HepG2 (cell line): Measurements from ENCODE around the gene TPM3. TPM values are rescaled to one million over a fixed set of nuclear protein-coding genes. Genes with fewer than 3 reads are reported as not detected.

Experiments used
- ATAC-seq: fragments of 200-7000 bp; cut with Tn5 transposase; 3 replicates; pipeline ENCODE4 v1.9.1; 2020; ENCODE audit warnings: mild to moderate bottlenecking, moderate library complexity
- BruUV-seq: library from RNA; stranded (reverse); fragments of 400-500 nt; replicated peaks from 2 replicates; lab custom pipeline; 2021; lab: Mats Ljungman, UMichigan
- CTCF ChIA-PET: fragments of 300-600 bp; formaldehyde crosslinking; extraction: SDS; loops from one replicate; lab custom pipeline; 2021; ENCODE audit warnings: low total read pairs, inconsistent platforms, low intra/inter-chr PET ratio; lab: Yijun Ruan, JAX
- POLR2A ChIA-PET: fragments of 350-600 bp; sonication (Branson Sonifier 250); formaldehyde crosslinking; loops from one replicate; lab custom pipeline; 2020; ENCODE audit warnings: antibody characterized with exemption, inconsistent platforms; lab: Yijun Ruan, JAX
- DNase-seq: peaks from one replicate; pipeline ENCODE4 v3.0.0-alpha.2; 2015; ENCODE audit warnings: low spot score
- FAIRE-seq: peaks from 3 replicates; lab custom pipeline; 2011; peaks lifted over from hg19 to GRCh38; lab: Jason Lieb, UNC
- H2AFZ ChIP-seq: one replicate; pipeline ENCODE4 v1.6.1; 2011; ENCODE audit warnings: low read length, inconsistent platforms
- H3K27ac ChIP-seq: fragments of 300-600 bp; 3 replicates; pipeline ENCODE4 v1.8.0; 2011; ENCODE audit warnings: mixed run types, mild to moderate bottlenecking, mixed read lengths, low read length, inconsistent platforms; ENCODE audit not compliant: insufficient read depth; ENCODE audit errors: extremely low read length
- H3K27me3 ChIP-seq, 2 experiments: fragments of 200-600 bp in 1 of 2; 2 replicates in 1 of 2; 3 replicates in 1 of 2; pipeline versions ENCODE4 v1.6.0 to v1.8.0; 2011; ENCODE audit warnings: low read length in 2 of 2, mild to moderate bottlenecking in 2 of 2, moderate library complexity in 2 of 2, inconsistent platforms in 1 of 2; ENCODE audit not compliant: insufficient read depth in 2 of 2, control insufficient read depth in 1 of 2
- H3K36me3 ChIP-seq, 2 experiments: fragments of 200-600 bp in 1 of 2; replicated peaks in 1 of 2; 2 replicates in 1 of 2; 3 replicates in 1 of 2; pipeline versions ENCODE4 v1.5.1 to v1.8.0; 2011; ENCODE audit warnings: low read length in 2 of 2, inconsistent platforms in 1 of 2; ENCODE audit not compliant: insufficient read depth in 2 of 2, control insufficient read depth in 1 of 2
- H3K4me1 ChIP-seq: 2 replicates; pipeline ENCODE4 v1.5.1; 2012; ENCODE audit warnings: low read length, inconsistent platforms; ENCODE audit not compliant: insufficient read depth
- H3K4me2 ChIP-seq: 2 replicates; pipeline ENCODE4 v1.6.0; 2011; ENCODE audit warnings: low read depth, low read length, inconsistent platforms
- H3K4me3 ChIP-seq, 3 experiments: fragments of 200-600 bp in 1 of 3; sonication (generic), shearing (Covaris generic) in 1 of 3; replicated peaks in 1 of 3; 2 replicates each; pipeline ENCODE4 v1.5.1; 2011 to 2016; ENCODE audit warnings: low read length in 3 of 3, inconsistent platforms in 2 of 3, low read depth in 2 of 3, mild to moderate bottlenecking in 2 of 3, control low read depth in 1 of 3, mixed read lengths in 1 of 3; ENCODE audit not compliant: insufficient read depth in 1 of 3
- H3K79me2 ChIP-seq: one replicate; pipeline ENCODE4 v1.6.1; 2011; ENCODE audit warnings: low read length, inconsistent platforms; ENCODE audit not compliant: insufficient read depth
- H3K9ac ChIP-seq: 2 replicates; pipeline ENCODE4 v1.6.0; 2011; ENCODE audit warnings: mild to moderate bottlenecking, low read depth, low read length, inconsistent platforms; ENCODE audit not compliant: insufficient read depth
- H3K9me3 ChIP-seq: 2 replicates; pipeline ENCODE4 v1.5.1; 2012; ENCODE audit warnings: mild to moderate bottlenecking, low read length
- H4K20me1 ChIP-seq: 2 replicates; pipeline ENCODE4 v1.6.0; 2011; ENCODE audit warnings: inconsistent platforms, mild to moderate bottlenecking, low read length, moderate library complexity; ENCODE audit not compliant: insufficient read depth
- CEBPB ChIP-seq: IDR thresholded peaks from 2 replicates; pipeline ENCODE4 v1.6.1; 2011; ENCODE audit warnings: low read depth, low read length, improper control_type of control experiment, borderline replicate concordance
- DBP ChIP-seq: sonication (generic); formaldehyde crosslinking; IDR thresholded peaks from 2 replicates; pipeline ENCODE4 v1.4.0; 2020; ENCODE audit warnings: missing genetic modification reagents; ENCODE audit errors: not compliant biosample characterization
- GLMP ChIP-seq: sonication (generic); formaldehyde crosslinking; IDR thresholded peaks from 2 replicates; pipeline ENCODE4 v1.9.0; 2021; ENCODE audit warnings: missing genetic modification reagents, mild to moderate bottlenecking, borderline replicate concordance
- ISX ChIP-seq: sonication (generic); formaldehyde crosslinking; conservative IDR thresholded peaks from 2 replicates; pipeline ENCODE4 v1.5.0; 2020; ENCODE audit warnings: missing genetic modification reagents
- POLR2A ChIP-seq, 2 experiments: IDR thresholded peaks; 2 replicates each; pipeline ENCODE4 v1.6.1; 2011; ENCODE audit warnings: low read depth in 2 of 2, low read length in 2 of 2, mild to moderate bottlenecking in 1 of 2, moderate library complexity in 1 of 2; ENCODE audit not compliant: insufficient read depth in 1 of 2
- PTBP1 ChIP-seq: fragments of 200-400 bp; formaldehyde crosslinking; IDR thresholded peaks from 2 replicates; pipeline ENCODE4 v1.6.1; 2018; ENCODE audit warnings: low read length, low read depth; ENCODE audit not compliant: poor library complexity, severe bottlenecking
- SRF ChIP-seq: IDR thresholded peaks from 2 replicates; pipeline ENCODE4 v1.6.1; 2011; ENCODE audit warnings: mild to moderate bottlenecking, low read depth, low read length, moderate library complexity
- WGBS: methylation state at CpG from one replicate; pipeline ENCODE4 v1.1.6; 2017; ENCODE audit warnings: low lambda C conversion rate; 5-methylcytosine and 5-hydroxymethylcytosine counted together
- in situ Hi-C: cut with HindIII; loops from 2 replicates; pipeline ENCODE4 v1.10.0; 2017; ENCODE audit warnings: low pct_unique_long_range_greater_than_20kb; ENCODE audit not compliant: extremely low pct_ligation_motif_present
- intact Hi-C: fragments of 100-400 bp; cut with micrococcal nuclease; formaldehyde crosslinking; loops from one replicate; pipeline ENCODE4 v1.10.0; 2022; ENCODE audit not compliant: unreplicated experiment
- polyA plus RNA-seq, 8 experiments: library from polyadenylated mRNA; depleted of rRNA in 3 of 8; stranded (reverse) in 7 of 8; unstranded in 1 of 8; fragments of >200 nt; fragmentation: Illumina TruSeq in 4 of 8; extraction: Trizol in 4 of 8; gene quantifications; 2 replicates each; pipeline versions ENCODE4 v1.2.1 to v1.2.3, GENCODE V29; 2011 to 2016; ENCODE audit warnings: low read depth in 4 of 8, missing spikeins in 1 of 8, mixed read lengths in 1 of 8; ENCODE audit not compliant: insufficient read depth in 1 of 8
- total RNA-seq, 5 experiments: library from RNA; depleted of rRNA; stranded (reverse); fragments of >200 nt; fragmentation: Illumina TruSeq; extraction: Trizol; gene quantifications; 2 replicates each; pipeline ENCODE4 v1.2.3, GENCODE V29; 2016; ENCODE audit warnings: low read depth in 1 of 5

The TPM3 gene
- total and polyA plus RNA-seq, 2 of the 13 experiments (the other 11 are each of a cell fraction or from before 2014, with no cell fraction given): 160 to 307 TPM

GRCh38 chr1:154190550-154190949 lies 1.4 kb downstream of the TPM3 start:
- ATAC-seq: no peak

More at GRCh38 chr1:154190550-154190949, 1.4 kb downstream of the TPM3 start:
- WGBS: 0% methylated on average over 1 of the region's 1 CpG
- ChIA-PET POLR2A (interaction anchor here (0.8 kb wide), 1 partner anchor 30 kb away, joined by 3 read pairs; a partner anchor contains a TSS), CTCF (no interaction called here)
- H3K9me3 ChIP-seq: no peaks in the 10 kb centered on the region
- in situ Hi-C loops: no loop called here
- H4K20me1 ChIP-seq: no peaks in the 10 kb centered on the region
- H3K4me2 ChIP-seq: no peak overlapping the region
- H3K4me1 ChIP-seq: peaks cover 58% of the 10 kb centered on the region
- DNase-seq: peak; percentile 44
- no peaks in the 10 kb centered on the region for H3K36me3 ChIP-seq
- TF ChIP-seq ISX: no peak
- TF ChIP-seq POLR2A (IDR thresholded peaks at IDR 0.05; ENCODE audit: insufficient read depth in 1 of 2, low read depth in 2 of 2, low read length in 2 of 2): no peak
- TF ChIP-seq CEBPB: peak; percentile 60
- TF ChIP-seq GLMP: no peak
- TF ChIP-seq PTBP1: no peak
- peak; percentile 91 for TF ChIP-seq SRF
- TF ChIP-seq DBP (CRISPR knock-in tag): no peak
- H3K9ac ChIP-seq: no peak overlapping the region
- no peaks in the 10 kb centered on the region for H3K79me2 ChIP-seq
- H3K27me3 ChIP-seq: peaks cover 0 to 10% of the 10 kb centered on the region in 2 experiments; a peak in 2 of 5 replicates
- BruUV-seq: no TSS peak
- no peak overlapping the region for H3K4me3 ChIP-seq
- intact Hi-C loops: loop anchor here (10.0 kb wide), 1 partner anchor 144 kb away; no protein-coding TSS in a partner anchor
- no peak overlapping the region for H3K27ac ChIP-seq
- H2AFZ ChIP-seq: no peak overlapping the region
- FAIRE-seq: no peak
